GM12873 (cell line): Measurements from ENCODE around the gene SNX17.

ENCODE experiments used
- CTCF ChIP-seq: IDR thresholded peaks from 2 replicates; pipeline ENCODE4 v1.5.1; 2012; ENCODE audit warnings: low read depth, mild to moderate bottlenecking, moderate library complexity, low read length, control low read depth; ENCODE audit not compliant: insufficient read depth; ENCODE audit errors: missing control alignments

The SNX17 gene

GRCh38 chr2:27370026-27370815 is at the start of gene SNX17, which contains the start of gene EIF2B4:
Gene SNX17 (plus strand): TSS chr2:27370616. CDS start chr2:27370744, 128 bp downstream.
Gene EIF2B4 (minus strand): TSS chr2:27370338. CDS start chr2:27370314, 24 bp downstream.
- TF ChIP-seq CTCF: peak; percentile 74

GRCh38 chr2:27320958-27321543 is 49.4 kb upstream of the SNX17 start:
- TF ChIP-seq CTCF: peak; percentile 7

GRCh38 chr2:27322301-27322765 is 48.1 kb upstream of the SNX17 start:
- no peak for TF ChIP-seq CTCF

- TF ChIP-seq CTCF: no peak
Observed at GRCh38 chr2:27322766-27323595, 47.4 kb upstream of the SNX17 start, which contains the start of gene MPV17. Gene MPV17 (minus strand): TSS chr2:27323097. CDS start chr2:27322517, 580 bp downstream.

GRCh38 chr2:27323596-27324285 is 46.7 kb upstream of the SNX17 start:
- TF ChIP-seq CTCF: no peak

GRCh38 chr2:27324720-27325119 is 45.7 kb upstream of the SNX17 start:
- TF ChIP-seq CTCF: no peak
